Mucosa of descending colon (tissue), 3 donors: Measurements from ENCODE around the gene OR12D2. TPM values are rescaled to one million over a fixed set of nuclear protein-coding genes. Genes with fewer than 3 reads are reported as not detected.
"Not testable (repeated sequence)": the region's sequence is repeated elsewhere in the genome, so short reads cannot be mapped to it uniquely, and the experiment has no call there.

ENCODE experiments used
- ATAC-seq: fragments of 200-7000 bp; cut with Tn5 transposase; one replicate; pipeline ENCODE4 v1.9.1; 2020; ENCODE audit warnings: mild to moderate bottlenecking, moderate library complexity
- DNase-seq, 3 donors: peaks; one replicate each; pipeline ENCODE4 v3.0.0-alpha.2; 2020
- H3K36me3 ChIP-seq: fragments of 200-600 bp; one replicate; pipeline ENCODE4 v1.8.0; 2021; ENCODE audit warnings: low read depth, mild to moderate bottlenecking
- H3K4me1 ChIP-seq: fragments of 200-600 bp; one replicate; pipeline ENCODE4 v1.8.0; 2021; ENCODE audit warnings: low read depth, mild to moderate bottlenecking
- H3K4me3 ChIP-seq: fragments of 200-600 bp; one replicate; pipeline ENCODE4 v1.8.0; 2021; ENCODE audit warnings: mild to moderate bottlenecking
- H3K9me3 ChIP-seq: fragments of 200-600 bp; one replicate; pipeline ENCODE4 v1.8.0; 2021; ENCODE audit warnings: mild to moderate bottlenecking
- CTCF ChIP-seq: fragments of 200-600 bp; IDR thresholded peaks from one replicate; pipeline ENCODE4 v1.8.0; 2022; ENCODE audit warnings: antibody characterized with exemption, mild to moderate bottlenecking
- intact Hi-C, 2 donors: fragments of 100-400 bp; cut with DNase I in 1 of 2; cut with micrococcal nuclease in 1 of 2; formaldehyde crosslinking; loops; one replicate each; pipeline versions ENCODE4 v1.11.0 to v1.11.1; 2022; cut with DNase I, micrococcal nuclease
- long read RNA-seq, 2 donors: library from polyadenylated mRNA; unstranded; transcript quantifications; one replicate each; pipeline ENCODE4 v2.0.0, GENCODE V29; 2019 to 2021
- total RNA-seq, 3 donors: library from RNA; stranded (reverse); fragmentation: NEBNext Ultra II Directional in 2 of 3; extraction: Animal tissue kit (Norgen Biotek cat#: 25700) in 2 of 3; gene quantifications; one replicate each; pipeline versions ENCODE4 v1.2.1 to v1.2.4, GENCODE V29; 2021 to 2023
- donor health status: DM: no; HTN: no; CAD: no; lungs with moderate emphysema.
- donor health status: DM: no; HTN: no; CAD: no.
- donor health status: DM: no; HTN: yes; CAD: no.

Gene OR12D2
- total RNA-seq: not detected
- long read RNA-seq, donor 1: 0 reads
- long read RNA-seq, donor 2: 0 reads

- intact Hi-C loops: no loop called here
- Histone ChIP-seq H3K4me3 (no peak within 1 kb of the TSS), H3K9me3 (no peaks in the 10 kb centered on the region), H3K4me1 (no peaks in the 10 kb centered on the region), H3K36me3 (no peaks in the 10 kb centered on the region)
- ATAC-seq (no peak), DNase-seq (no peak)
- no peak for TF ChIP-seq CTCF
Measured at GRCh38 chr6:29395331-29395730, at the start of gene OR12D2. OR12D2 (plus strand) TSS chr6:29395631; CDS start chr6:29396700, 1,069 bp downstream.

- intact Hi-C loops, DNase-seq, ATAC-seq, H3K9me3 ChIP-seq, H3K4me3 ChIP-seq, H3K4me1 ChIP-seq, H3K36me3 ChIP-seq: not testable (repeated sequence)
Measured at GRCh38 chr6:29349348-29349747, 46.1 kb upstream of the OR12D2 start.

GRCh38 chr6:29354980-29355379 is 40.5 kb upstream of the OR12D2 start:
- Histone ChIP-seq H3K36me3 (no peaks in the 10 kb centered on the region), H3K9me3 (no peaks in the 10 kb centered on the region)

GRCh38 chr6:29355603-29356002 is 39.8 kb upstream of the OR12D2 start:
- H3K4me1 ChIP-seq: no peaks in the 10 kb centered on the region
- ATAC-seq (no peak), DNase-seq (no peak)
- H3K9me3 ChIP-seq: no peaks in the 10 kb centered on the region
- H3K36me3 ChIP-seq: no peaks in the 10 kb centered on the region
- no peak for TF ChIP-seq CTCF
- intact Hi-C loops: no loop called here
- no peak overlapping the region for H3K4me3 ChIP-seq

More at GRCh38 chr6:29354980-29355379, 40.5 kb upstream of the OR12D2 start:
- ATAC-seq (no peak), DNase-seq (no peak)
- no peak for TF ChIP-seq CTCF
- Histone ChIP-seq H3K4me1 (no peaks in the 10 kb centered on the region), H3K4me3 (no peak overlapping the region)
- intact Hi-C loops: no loop called here

- ATAC-seq: no peak
- H3K4me3 ChIP-seq: no peak within 1 kb of the TSS
- intact Hi-C loops: no loop called here
Measured at GRCh38 chr6:29368765-29369164, 26.7 kb upstream of the OR12D2 start, which contains the start of gene OR5V1. OR5V1 (minus strand) TSS chr6:29368865; CDS start chr6:29356195, 12,670 bp downstream.

GRCh38 chr6:29375191-29375590 is 20.2 kb upstream of the OR12D2 start, which contains the start of gene OR12D3:
OR12D3 (minus strand) TSS chr6:29375291; CDS start chr6:29375287, 4 bp downstream.
- DNase-seq: no peak
- H3K36me3 ChIP-seq: no peaks in the 10 kb centered on the region
- no peaks in the 10 kb centered on the region for H3K9me3 ChIP-seq
- no peaks in the 10 kb centered on the region for H3K4me1 ChIP-seq
- no peak within 1 kb of the TSS for H3K4me3 ChIP-seq
- TF ChIP-seq CTCF: no peak
- ATAC-seq: no peak
- intact Hi-C loops: no loop called here

More at GRCh38 chr6:29368765-29369164, 26.7 kb upstream of the OR12D2 start, which contains the start of gene OR5V1:
- H3K9me3 ChIP-seq: no peaks in the 10 kb centered on the region
- no peak for TF ChIP-seq CTCF
- no peak for DNase-seq
- no peaks in the 10 kb centered on the region for H3K4me1 ChIP-seq
- no peaks in the 10 kb centered on the region for H3K36me3 ChIP-seq
